SK-N-MC (cell line): ENCODE measurements around the gene LMO1.

ENCODE experiments used
- DNase-seq: peaks from one replicate; pipeline ENCODE4 v3.0.0-alpha.2; 2011; ENCODE audit warnings: low read depth, low spot score
- H3K27ac ChIP-seq: fragments of 200-600 bp; sonication (generic); 2 replicates; pipeline ENCODE4 v1.5.1; 2016; ENCODE audit warnings: mixed run types
- H3K36me3 ChIP-seq: fragments of 200-600 bp; sonication (generic); 2 replicates; pipeline ENCODE4 v1.6.1; 2017; ENCODE audit warnings: antibody characterized with exemption, low read length, mixed read lengths; ENCODE audit not compliant: insufficient read depth
- H3K4me3 ChIP-seq: fragments of 200-600 bp; sonication (generic); 2 replicates; pipeline ENCODE4 v1.5.1; 2016
- H3K9ac ChIP-seq: fragments of 200-600 bp; sonication (generic); 2 replicates; pipeline ENCODE4 v1.8.0; 2017; ENCODE audit warnings: mixed run types, mixed read lengths; ENCODE audit not compliant: insufficient read length
- H3K9me3 ChIP-seq: fragments of 200-600 bp; sonication (generic); 2 replicates; pipeline ENCODE4 v1.6.1; 2017; ENCODE audit warnings: low read depth, mild to moderate bottlenecking, antibody characterized with exemption, low read length, moderate library complexity, mixed read lengths
- EZH2 ChIP-seq: fragments of 200-600 bp; sonication (generic); IDR thresholded peaks from one replicate; pipeline ENCODE4 v1.6.1; 2017; ENCODE audit warnings: antibody characterized with exemption
- FOXP2 ChIP-seq: optimal IDR thresholded peaks from 2 replicates; pipeline ENCODE3; 2011; ENCODE audit warnings: mild to moderate bottlenecking, moderate library complexity; ENCODE audit not compliant: insufficient read depth; ENCODE audit errors: extremely low read length, control extremely low read depth
- POLR2AphosphoS5 ChIP-seq: IDR thresholded peaks from 2 replicates; pipeline ENCODE4 v1.6.1; 2012; ENCODE audit warnings: mild to moderate bottlenecking, low read depth, low read length, borderline replicate concordance

The LMO1 gene

GRCh38 chr11:8263109-8263768 lies 439 bp downstream of the LMO1 start:
- Histone ChIP-seq H3K36me3 (no peaks in the 10 kb centered on the region), H3K9me3 (no peaks in the 10 kb centered on the region), H3K4me3 (no peak overlapping the region), H3K27ac (no peak overlapping the region), H3K9ac (no peak overlapping the region)
- no peak for DNase-seq
- TF ChIP-seq FOXP2 (no peak), POLR2AphosphoS5 (no peak), EZH2 (no peak)

GRCh38 chr11:8262552-8263108 lies 1.0 kb downstream of the LMO1 start:
- H3K36me3 ChIP-seq: no peaks in the 10 kb centered on the region
- no peaks in the 10 kb centered on the region for H3K9me3 ChIP-seq
- H3K4me3 ChIP-seq: no peak overlapping the region
- H3K27ac ChIP-seq: no peak overlapping the region
- DNase-seq: no peak
- no peak overlapping the region for H3K9ac ChIP-seq
- TF ChIP-seq POLR2AphosphoS5 (no peak), FOXP2 (no peak), EZH2 (peak; percentile 90)

- Histone ChIP-seq H3K36me3 (no peaks in the 10 kb centered on the region), H3K9ac (no peak overlapping the region), H3K9me3 (no peaks in the 10 kb centered on the region), H3K4me3 (no peak overlapping the region), H3K27ac (no peak overlapping the region)
- no peak for DNase-seq
- TF ChIP-seq EZH2: no peak
Observed at GRCh38 chr11:8261921-8262551, 1.6 kb downstream of the LMO1 start.

GRCh38 chr11:8261291-8261690 lies 2.4 kb downstream of the LMO1 start:
- no peaks in the 10 kb centered on the region for H3K36me3 ChIP-seq
- no peak for DNase-seq
- TF ChIP-seq FOXP2 (no peak), EZH2 (no peak), POLR2AphosphoS5 (no peak)
- H3K9ac ChIP-seq: no peak overlapping the region
- H3K9me3 ChIP-seq: no peaks in the 10 kb centered on the region
- no peak overlapping the region for H3K4me3 ChIP-seq
- H3K27ac ChIP-seq: no peak overlapping the region

- Histone ChIP-seq H3K27ac (no peak overlapping the region), H3K4me3 (no peak overlapping the region), H3K36me3 (no peaks in the 10 kb centered on the region), H3K9ac (no peak overlapping the region), H3K9me3 (no peaks in the 10 kb centered on the region)
- no peak for TF ChIP-seq POLR2AphosphoS5
- no peak for TF ChIP-seq FOXP2
- no peak for TF ChIP-seq EZH2
- DNase-seq: no peak
Observed at GRCh38 chr11:8260202-8260966, 3.3 kb downstream of the LMO1 start.

GRCh38 chr11:8259306-8259959 lies 4.2 kb downstream of the LMO1 start:
- Histone ChIP-seq H3K4me3 (no peak overlapping the region), H3K27ac (no peak overlapping the region), H3K36me3 (no peaks in the 10 kb centered on the region), H3K9me3 (no peaks in the 10 kb centered on the region), H3K9ac (no peak overlapping the region)
- DNase-seq: no peak
- TF ChIP-seq FOXP2: no peak
- TF ChIP-seq POLR2AphosphoS5: no peak
- no peak for TF ChIP-seq EZH2

- DNase-seq: no peak
- Histone ChIP-seq H3K9ac (no peak overlapping the region), H3K4me3 (no peak overlapping the region), H3K27ac (no peak overlapping the region), H3K36me3 (no peaks in the 10 kb centered on the region), H3K9me3 (no peaks in the 10 kb centered on the region)
- TF ChIP-seq FOXP2: no peak
- no peak for TF ChIP-seq EZH2
- TF ChIP-seq POLR2AphosphoS5: no peak
Observed at GRCh38 chr11:8258784-8259183, 4.9 kb downstream of the LMO1 start.

- H3K9ac ChIP-seq: no peak overlapping the region
- no peak overlapping the region for H3K4me3 ChIP-seq
- H3K9me3 ChIP-seq: no peaks in the 10 kb centered on the region
- no peaks in the 10 kb centered on the region for H3K36me3 ChIP-seq
- no peak overlapping the region for H3K27ac ChIP-seq
- DNase-seq: no peak
- TF ChIP-seq FOXP2 (no peak), EZH2 (no peak), POLR2AphosphoS5 (no peak)
Observed at GRCh38 chr11:8258289-8258688, 5.4 kb downstream of the LMO1 start.
